KBM-7 (cell line): Measurements from ENCODE around the gene DMPK.

Experiments
- DNase-seq: peaks from one replicate; pipeline ENCODE4 v3.0.0-alpha.2; 2015
- in situ Hi-C: fragments of 300-500 bp; cut with MboI; formaldehyde crosslinking; loops from 2 replicates; pipeline ENCODE4 v1.14.3; 2020; ENCODE audit warnings: low sequenced_read_pairs, low pct_unique_long_range_greater_than_20kb, mixed read lengths

Gene DMPK

DNA sequence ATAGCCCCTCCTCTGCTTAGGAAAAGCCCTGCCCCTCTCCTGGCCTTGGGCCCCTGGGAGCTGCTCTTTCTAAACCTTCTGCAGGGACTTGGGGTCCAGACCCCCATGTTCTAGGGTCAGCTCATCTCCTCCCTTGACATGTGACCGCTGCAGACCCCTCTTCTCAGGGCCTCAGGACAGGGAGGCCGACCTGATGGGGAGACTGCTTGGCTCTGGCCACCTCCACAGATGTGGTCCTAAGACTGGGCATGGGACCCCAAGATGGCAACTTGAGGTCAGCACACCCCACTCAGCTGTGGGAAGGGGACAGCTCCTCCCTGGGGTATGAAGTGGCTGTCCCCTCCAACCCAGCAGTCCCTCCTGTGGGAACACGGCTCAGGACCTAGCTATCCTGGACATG lies 9.4 kb downstream of the DMPK start:
- DNase-seq, result no peak
- in situ Hi-C loops, result no loop called here

DNA sequence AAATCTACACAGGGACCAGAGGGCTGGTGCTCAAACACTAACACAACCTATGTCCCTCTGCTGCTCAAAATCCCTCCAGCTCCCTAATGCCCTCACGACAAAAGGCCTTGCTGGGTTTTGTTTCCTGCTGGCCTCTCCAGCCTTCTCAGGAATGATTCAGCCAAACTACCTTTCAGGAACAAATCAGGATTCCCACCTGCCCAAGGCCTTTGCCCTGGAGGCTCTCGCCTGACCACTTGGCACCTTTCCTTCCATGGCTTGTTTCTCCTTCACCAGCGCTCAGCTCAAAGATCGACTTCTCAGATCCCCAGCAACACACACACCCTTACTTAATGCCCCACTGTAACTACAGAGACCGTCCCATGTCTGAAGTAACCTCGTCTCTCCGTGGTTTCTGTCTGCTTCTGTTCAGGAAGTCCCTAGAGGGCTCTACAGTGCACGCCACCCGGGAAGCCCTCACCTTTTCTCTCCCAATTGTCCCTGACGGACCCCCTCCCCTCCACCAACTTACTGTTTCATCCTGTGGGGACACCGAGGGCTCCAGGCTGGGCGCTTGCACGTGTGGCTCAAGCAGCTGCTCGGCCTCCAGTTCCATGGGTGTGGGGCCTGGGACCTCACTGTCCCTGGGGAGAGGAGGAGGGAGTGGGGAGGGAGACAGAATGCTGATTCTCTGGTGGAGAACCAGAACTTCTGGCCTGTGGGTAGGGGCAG lies 10.0 kb downstream of the DMPK start:
- DNase-seq, result no peak

DNA sequence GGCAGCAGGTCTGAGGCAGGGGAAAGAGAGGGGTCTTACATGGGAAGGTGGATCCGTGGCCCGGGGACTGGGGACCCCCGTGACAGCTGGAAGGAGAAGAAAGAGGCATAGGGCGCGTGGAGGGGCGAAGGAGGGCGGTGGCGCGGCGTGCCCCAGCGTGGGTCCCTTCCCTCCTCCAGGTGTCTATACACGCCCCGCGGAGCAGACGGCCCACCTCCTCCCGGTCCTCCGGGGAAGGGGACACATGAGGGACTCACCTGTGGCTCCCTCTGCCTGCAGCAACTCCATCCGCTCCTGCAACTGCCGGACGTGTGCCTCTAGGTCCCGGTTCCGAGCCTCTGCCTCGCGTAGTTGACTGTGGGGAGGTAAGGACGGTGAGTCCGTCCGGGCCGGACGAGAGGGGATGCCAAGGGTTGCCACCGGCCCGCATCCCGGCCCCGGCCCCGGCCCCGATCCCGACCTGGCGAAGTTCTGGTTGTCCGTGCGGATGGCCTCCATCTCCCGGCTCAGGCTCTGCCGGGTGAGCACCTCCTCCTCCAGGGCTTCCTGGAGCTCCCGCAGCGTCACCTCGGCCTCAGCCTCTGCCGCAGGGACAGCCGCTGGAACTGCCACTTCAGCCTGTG lies 10.9 kb downstream of the DMPK start:
- no peak for DNase-seq
- in situ Hi-C loops, result no loop called here

More for the DNA sequence above, 10.0 kb downstream of the DMPK start:
- in situ Hi-C loops, result no loop called here

DNA sequence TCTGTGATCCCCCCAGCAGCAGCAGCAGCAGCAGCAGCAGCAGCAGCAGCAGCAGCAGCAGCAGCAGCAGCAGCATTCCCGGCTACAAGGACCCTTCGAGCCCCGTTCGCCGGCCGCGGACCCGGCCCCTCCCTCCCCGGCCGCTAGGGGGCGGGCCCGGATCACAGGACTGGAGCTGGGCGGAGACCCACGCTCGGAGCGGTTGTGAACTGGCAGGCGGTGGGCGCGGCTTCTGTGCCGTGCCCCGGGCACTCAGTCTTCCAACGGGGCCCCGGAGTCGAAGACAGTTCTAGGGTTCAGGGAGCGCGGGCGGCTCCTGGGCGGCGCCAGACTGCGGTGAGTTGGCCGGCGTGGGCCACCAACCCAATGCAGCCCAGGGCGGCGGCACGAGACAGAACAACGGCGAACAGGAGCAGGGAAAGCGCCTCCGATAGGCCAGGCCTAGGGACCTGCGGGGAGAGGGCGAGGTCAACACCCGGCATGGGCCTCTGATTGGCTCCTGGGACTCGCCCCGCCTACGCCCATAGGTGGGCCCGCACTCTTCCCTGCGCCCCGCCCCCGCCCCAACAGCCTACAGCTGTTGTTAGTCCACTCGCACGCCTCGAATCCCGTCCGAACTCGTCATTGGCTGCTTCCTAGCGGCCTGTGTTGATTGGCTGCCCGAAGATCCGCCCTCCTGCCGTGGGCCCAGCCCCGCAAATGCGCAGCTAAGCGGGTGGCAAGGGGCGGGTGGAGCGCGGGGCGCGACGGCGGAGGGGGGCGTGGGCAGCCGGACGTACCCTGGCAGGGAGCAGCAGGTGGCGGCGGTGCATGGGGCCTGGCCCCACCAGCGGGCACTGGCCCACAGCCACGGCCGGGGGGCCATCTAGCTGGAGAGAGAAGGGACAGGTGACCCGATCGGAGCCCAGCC lies 11.8 kb downstream of the DMPK start:
- in situ Hi-C loops, result no loop called here
- DNase-seq, result peak; percentile 91

DNA sequence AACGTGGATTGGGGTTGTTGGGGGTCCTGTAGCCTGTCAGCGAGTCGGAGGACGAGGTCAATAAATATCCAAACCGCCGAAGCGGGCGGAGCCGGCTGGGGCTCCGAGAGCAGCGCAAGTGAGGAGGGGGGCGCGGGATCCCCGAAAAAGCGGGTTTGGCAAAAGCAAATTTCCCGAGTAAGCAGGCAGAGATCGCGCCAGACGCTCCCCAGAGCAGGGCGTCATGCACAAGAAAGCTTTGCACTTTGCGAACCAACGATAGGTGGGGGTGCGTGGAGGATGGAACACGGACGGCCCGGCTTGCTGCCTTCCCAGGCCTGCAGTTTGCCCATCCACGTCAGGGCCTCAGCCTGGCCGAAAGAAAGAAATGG lies 12.5 kb downstream of the DMPK start:
- in situ Hi-C loops, result no loop called here

DNA sequence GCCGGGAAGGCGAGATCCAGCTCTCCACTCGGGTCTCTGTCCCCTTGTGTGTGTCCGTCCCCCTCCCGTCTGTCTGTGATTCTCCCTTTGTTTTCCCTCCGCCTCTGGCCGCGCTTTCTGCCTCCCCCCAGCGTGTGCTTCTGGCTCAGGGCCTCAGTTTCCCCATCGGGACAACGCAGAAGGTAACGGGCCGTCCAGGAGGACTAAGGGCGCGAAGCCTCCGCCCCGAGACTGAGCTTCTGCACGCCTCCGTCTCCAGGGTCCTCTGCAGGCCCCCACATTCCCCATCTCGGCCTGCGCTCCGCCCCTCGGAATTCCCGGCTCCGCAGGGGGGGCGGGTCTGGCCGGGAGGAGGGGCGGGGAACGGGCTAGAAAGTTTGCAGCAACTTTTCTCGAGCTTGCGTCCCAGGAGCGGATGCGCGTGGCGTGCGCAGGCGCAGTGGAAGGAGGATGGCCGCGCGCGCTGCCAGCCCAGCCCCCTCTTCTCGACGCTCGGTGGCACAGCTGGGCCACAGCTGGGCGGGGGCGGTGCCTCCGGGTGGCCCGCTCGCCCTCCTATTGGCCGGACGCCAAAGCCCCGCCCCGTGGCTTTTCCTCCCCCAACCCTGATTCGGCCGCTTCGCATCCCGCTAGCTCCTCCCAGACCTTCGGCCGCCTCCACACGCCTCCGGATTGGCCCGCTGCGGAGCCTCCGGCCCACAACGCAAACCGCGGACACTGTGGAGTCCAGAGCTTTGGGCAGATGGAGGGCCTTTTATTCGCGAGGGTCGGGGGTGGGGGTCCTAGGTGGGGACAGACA lies 13.1 kb downstream of the DMPK start, which contains the start of gene SIX5:
SIX5 (minus strand) TSS at position 269 of the 799 bp plus-strand sequence. CDS start 408 bp downstream, outside the sequence.
- in situ Hi-C loops, result no loop called here
- DNase-seq, result peak; percentile 99

More for the DNA sequence above, 12.5 kb downstream of the DMPK start:
- DNase-seq, result no peak

DNA sequence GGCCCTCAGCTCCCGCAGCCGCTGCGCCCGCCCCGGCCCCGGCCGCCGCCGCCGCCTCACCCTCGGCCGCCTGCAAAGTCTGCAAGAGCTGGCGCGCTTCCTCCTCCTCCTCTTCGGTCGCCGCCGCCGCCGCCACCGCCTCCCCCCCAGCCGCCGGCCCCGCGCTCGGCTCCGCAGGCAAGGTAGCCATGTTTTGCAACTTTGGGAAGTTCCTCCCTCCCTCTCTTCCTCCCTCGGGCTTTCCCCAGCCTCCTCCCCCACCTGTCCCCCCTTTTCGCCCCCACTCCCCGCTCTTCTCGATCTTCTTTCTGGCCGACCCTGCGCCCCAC lies 13.7 kb downstream of the DMPK start:
- no peak for DNase-seq
- in situ Hi-C loops, result no loop called here

DNA sequence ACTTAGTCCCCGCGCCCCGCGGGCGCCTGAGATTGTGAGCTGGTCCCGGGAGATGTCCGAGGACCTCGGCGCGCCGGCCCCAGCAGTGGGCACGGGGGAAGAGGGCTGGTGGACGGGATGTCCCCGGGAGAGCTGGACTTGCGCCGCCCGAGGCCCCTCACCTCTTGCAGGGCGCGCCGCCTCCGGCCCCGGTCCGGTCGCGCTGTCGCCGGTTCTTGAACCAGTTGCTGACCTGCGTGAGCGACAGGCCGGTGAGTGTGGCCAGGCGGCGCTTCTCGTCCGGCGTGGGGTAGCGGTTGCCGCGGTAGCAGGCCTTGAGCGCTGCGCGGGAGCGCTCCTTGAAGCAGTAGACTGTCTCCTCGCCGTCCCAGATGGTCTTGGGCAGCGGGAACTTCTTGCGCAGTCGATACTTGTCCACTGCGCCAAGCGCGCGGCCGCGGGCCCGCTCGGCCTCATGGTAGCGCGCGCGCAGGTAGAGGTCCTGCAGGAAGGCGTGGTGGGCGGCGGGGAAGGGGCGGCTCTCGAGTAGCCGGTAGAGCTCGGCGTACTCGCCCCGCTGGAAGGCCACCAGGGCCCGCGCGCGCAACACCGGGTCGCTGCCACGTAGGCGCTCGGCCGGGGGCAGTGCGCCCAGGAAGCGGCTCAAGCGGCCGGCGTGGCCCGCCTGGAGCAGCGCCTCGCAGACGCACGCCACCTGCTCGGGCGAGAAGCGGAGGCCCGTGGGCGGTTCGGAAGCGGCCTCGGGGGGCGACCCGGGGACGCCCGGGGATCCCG lies 14.2 kb downstream of the DMPK start:
- DNase-seq, result no peak
- in situ Hi-C loops, result no loop called here

DNA sequence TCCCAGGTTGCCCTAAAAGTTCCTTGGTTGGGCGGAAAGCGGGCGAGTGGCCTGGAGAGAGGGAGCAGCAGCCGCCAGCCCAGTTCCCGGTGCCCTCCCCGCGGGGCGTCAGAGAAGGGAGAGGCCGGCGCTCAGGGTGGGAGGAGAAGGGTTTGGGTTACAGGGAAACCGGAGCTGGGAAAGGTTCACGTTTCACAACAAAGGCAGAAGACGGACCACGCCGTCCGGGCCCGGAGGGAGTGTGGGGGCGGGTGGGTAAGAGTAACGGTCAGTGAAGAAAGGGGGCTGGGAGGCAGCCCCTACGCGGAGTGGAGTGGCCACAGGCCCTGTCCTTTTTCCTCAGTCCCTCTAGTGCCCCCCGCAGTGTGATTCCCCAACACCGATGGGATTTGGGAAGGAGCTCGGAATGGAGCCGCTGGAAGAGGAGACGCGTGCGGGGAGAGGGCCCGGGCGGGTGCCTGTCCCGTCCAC lies 14.8 kb downstream of the DMPK start:
- DNase-seq, result no peak
- in situ Hi-C loops, result no loop called here

DNA sequence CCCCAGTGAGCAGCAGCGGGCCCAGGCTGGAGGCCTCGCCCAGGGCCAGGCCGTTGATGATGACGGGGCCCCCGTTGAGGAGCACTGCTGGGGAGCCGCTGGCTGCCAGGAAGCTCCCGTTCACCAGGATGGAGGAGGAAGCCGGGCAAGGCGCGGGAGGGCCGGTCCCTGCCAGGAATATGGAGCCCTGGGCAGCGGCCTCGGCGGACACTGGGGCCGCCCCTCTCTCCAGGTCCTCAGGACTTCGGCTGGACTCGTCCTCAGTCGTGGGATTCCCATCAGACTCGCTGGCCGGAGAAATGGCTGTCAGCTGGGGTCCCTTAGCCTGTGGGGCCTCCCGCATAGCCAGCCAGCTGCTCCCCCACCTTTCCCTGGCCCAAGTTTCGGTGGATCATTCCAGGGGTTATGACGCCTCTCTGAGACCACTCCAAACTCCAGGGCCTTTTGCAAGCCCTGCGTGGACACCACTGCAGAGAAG lies 15.4 kb downstream of the DMPK start:
- DNase-seq, result no peak
- in situ Hi-C loops, result no loop called here

DNA sequence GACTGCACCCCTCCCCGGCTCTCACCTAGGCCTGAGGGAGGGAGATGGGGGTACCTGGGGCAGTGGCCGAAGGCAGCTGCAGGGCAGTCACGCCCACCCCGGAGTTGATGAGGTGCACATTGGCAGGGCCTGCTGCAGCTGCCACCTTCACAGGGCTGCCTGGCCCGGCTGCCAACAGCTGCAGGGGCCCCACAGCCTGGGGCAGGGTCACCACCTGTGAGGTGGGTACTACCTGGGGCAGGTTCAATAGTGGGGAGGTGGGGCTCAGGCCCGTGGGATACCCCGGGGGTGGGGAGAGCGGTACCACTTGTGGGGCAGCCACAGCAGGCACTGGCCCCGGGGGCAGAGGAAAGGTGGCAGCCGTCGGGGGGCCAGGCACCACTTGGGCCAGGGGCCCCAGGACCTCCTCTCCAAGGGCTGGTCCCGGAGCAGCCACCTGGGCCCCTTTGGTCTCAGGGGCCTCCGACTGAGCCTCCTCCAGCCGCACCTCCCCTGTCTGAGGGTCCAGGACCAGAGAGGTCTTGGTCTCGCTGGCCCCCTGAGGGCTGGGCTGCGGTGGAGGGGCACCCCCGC lies 15.9 kb downstream of the DMPK start:
- in situ Hi-C loops, result no loop called here
- no peak for DNase-seq

DNA sequence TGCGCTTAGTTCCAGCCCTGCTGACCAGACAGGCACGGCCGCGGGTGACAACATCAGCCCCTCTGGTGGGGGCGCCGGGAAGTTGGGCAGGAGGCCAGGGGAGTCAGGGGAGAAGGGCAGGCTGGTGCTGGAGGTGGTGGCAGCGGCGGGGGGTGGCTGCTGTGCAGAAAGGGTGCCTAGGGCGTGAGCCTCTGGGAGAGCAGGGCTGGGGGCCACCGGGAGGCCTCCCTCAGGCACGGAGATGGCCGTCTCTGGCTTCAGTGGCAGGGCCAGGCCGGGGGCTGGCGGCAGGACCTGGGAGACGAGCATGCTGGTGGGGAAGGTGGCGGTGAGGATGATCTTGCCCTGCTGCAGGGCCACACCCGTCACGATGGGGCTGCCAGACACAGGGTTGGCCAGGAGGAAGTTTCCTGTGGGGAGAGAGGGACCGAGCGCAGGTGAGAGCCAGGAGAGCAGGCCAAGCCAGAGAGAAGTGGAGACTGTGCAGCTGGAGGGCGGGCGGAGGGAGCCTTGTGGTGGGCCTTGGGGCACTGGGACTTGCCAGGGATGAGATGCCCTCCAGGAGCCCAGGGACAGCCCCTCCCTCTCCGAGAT lies 16.5 kb downstream of the DMPK start:
- in situ Hi-C loops, result no loop called here
- no peak for DNase-seq

DNA sequence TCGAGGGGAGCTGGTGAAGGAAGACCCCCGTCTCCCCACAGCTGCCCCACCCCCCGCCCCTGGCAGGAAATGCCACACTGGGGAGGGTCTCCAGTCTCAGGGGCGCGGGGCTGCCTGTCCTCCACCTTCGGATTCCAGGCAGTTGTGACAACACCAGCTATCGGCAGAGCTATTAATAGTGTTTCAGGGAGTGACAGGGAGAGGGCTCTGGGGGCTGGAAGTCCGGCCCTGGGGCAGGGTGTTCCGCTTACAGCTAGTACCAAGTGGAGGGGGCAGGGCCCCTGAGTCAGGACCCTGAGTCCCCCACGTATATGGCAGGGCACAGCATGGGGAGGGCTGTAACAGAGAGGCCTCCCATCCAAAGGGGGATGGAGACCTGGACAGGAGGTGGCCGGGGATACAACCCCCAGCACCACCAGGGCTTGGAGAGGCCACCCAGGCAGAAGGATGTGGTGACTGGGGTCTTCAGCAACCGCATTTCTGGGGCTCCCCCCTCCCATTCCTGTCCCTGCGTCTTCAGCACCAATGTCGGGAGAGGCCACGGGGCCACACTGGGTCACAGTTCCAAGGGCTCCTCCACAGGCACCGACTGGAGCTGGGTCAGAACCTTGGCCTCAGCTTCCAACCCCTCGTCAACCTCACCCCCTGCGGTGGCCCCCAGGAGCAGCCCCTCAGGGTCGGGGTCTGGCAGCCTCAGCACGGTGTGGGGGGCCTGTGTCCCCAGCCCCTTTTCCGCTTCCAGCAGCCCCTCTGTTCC lies 17.2 kb downstream of the DMPK start:
- in situ Hi-C loops, result no loop called here

DNA sequence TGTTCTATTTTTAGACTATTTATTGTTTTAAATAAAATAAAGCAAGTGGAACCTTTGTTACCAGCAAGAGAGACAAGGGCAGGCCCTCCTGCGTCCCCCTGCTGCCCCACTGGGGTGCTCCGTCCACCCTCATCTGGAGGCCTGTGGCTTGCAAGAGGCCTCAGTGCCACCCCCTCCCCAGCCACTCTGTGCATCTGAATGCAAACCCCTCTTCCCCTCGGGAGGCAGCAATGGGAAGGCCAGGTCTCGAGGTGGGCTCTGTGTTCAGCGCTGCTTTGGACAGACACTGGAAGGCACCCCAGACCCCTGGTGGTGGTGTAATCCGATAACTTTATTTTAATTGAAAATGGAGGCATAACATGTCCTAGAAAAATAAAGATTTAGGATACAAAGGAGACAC lies 17.8 kb downstream of the DMPK start:
- DNase-seq, result no peak
- in situ Hi-C loops, result no loop called here

More for the DNA sequence above, 17.2 kb downstream of the DMPK start:
- DNase-seq, result no peak

DNA sequence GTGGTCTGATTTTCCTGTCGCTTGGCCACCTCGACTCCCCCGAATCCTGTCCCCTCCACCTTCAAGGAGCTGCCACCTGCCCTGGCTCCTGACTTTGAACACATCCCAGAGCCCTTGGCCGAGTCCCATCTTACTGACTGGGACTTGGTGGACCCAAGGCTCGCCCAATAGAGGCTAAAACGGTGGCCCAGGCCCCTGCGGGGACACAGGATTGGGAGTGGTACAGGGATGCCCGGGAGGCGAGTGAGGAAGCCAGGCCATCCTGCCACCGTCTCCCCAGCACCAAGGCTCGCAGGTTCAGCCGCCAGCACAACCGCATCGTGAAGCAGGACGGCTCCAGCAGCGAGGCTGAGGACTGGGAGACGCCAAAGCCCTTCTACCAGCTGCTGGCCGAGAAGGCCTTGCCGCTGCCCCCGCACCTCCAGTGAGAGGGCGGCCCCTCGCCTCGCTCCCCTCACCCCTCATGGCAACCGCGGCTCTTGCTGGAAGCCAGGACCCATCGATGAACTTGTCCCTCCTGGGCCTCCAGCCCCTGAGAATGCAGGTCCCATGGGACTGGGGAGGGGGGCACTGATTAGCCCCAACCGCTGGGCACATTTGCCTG lies 18.5 kb downstream of the DMPK start:
- in situ Hi-C loops, result no loop called here
- DNase-seq, result no peak

DNA sequence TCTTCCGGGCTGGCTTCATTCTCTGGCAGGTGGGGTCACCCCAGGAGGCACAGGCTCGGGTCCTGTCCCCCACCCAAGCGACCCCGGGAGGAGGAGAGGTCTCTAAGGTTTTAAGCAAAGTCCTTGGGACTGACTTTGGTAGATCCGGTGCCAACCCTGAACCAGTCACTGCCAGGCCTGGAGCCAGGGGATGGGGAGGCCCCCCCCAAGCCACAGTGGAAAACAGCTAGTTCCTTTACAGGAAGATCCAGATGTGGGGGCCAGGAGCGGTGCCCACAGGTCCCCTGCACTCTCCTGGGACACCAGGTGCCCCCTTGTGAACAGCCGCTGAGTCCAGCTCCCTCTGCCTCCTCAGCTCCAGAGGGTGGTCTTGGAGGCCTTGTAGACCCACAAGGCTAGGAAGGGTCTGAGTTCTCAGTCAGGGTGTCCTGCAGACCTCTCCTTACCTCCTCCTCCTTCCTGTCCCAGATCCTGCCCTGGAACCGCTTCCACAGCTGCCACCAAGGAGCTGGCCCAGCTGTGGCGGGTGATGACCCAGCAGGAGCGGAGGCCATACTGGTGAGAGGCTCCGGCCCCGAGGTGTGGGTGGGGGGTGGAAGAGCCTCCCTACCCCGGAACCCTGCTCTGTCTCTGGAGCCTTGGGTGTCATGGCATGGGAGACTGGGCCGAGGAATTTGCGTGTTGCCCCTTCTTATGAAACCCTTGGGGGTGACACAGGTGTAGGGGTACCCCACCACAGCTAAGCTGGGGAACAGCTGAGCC lies 19.2 kb downstream of the DMPK start:
- DNase-seq, result no peak
- in situ Hi-C loops, result no loop called here
